ENCODE measurements around the gene CENPV.

Gene CENPV

DNA sequence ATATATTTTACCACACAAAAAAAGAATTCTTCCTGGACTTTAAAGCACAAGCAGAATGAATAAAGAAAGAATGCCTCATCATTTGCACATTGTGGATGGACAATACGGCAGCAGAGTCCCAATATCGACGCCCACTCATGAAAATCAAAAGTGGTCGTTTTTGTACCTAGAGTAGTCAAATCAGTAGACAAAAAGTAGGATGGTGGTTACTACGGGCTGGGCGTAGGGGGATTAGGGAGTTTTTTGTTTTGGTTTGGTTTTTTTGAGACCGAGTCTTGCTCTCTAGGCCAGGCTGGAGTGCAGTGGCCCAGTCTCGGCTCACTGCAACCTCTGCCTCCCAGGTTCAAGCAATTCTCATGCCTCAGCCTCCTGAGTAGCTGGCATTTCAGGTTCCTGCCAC is 8.6 kb upstream of the CENPV start:
- DNase-seq (ENCODE audit: low read depth): no peak

DNA sequence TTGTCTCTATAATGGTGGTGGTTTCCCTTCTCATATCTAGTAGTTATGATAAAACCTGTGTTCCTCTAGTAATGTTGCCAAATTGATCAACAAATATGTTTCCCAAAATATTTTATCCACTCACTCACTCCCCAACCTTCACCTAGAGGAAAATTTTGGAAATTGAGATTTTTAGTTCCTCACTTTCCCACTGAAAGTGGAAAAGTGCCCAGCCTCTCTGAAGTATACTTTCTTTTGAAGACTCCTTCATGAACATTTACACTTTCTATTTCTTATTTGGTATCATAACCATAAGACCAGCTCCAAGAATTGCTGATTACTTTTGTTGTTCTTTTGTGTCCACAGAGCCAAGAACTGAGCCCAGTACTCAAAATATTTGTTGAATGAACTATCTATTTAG is 5.1 kb upstream of the CENPV start:
- no peak for DNase-seq (ENCODE audit: low read depth)

DNA sequence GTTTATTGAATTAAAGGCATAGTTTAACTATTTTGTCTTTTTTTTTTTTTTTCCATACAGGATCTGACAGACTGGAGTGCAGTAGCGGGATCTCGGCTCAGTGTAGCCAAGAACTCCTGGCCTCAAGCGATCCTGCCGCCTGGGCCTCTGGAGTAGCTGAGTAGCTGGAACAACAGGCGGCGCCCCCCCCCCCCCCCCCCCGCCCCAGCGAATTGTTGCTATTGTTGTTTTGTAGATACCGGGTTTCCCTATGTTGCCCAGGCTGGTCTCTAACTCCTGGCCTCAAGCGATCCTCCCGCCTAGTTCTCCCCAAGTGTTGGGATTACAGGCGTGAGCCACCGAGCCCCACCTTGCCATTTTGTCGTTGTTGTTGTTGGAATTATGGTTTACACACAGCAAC is 1.3 kb upstream of the CENPV start:
- no peak for DNase-seq (ENCODE audit: low read depth)

DNA sequence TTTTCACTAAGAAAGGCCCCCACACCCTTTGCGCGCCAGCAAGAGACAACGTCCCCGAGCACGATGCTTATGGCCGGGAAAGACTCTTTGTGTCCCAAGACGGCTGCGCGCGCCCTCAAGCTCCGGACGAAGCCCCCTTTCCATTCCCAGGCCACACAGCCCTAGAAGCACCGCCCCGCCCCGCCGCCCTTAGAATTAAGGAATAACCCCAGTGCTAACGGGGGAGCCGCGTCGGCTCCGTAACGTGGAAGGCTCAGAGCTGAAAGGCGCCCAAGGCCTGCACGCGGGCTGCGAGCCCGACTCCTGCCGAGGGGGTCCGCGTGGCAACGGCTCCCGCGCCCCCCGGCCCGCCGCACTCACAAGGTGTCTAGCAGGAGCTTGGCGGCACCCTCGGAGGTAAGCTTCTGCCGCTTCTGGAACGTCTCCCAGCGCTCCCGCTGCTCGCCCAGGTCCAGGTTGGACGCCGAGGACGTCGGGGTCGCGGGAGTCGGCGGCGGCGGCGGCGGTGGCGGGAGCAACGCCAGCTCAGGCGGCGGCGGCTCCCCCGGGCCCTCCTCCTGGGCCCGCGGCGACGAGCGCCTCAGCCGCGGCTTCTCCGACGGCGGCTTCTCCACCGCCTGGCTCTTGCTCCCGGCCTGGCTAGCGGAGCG is 477 bp downstream of the CENPV start:
- DNase-seq (ENCODE audit: low read depth): peak; percentile 10

DNA sequence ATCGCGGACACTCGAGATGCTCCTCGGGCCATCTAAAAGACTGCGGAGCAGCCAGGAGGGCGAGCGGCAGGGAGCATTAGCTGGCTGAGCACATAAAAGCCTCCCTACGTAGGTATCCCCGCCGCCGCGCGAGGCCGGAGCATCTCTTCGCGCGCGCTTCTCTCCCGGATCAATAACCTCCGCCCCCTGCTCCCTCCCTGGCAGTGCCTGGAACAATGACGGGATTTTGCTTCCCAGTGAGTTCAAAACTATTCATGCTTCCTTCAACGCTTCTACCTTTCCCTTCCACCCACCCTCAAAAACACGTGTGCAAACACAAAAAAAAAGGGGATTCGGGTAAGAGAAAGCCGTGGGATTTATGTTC is 984 bp downstream of the CENPV start:
- DNase-seq (ENCODE audit: low read depth): peak; percentile 16

DNA sequence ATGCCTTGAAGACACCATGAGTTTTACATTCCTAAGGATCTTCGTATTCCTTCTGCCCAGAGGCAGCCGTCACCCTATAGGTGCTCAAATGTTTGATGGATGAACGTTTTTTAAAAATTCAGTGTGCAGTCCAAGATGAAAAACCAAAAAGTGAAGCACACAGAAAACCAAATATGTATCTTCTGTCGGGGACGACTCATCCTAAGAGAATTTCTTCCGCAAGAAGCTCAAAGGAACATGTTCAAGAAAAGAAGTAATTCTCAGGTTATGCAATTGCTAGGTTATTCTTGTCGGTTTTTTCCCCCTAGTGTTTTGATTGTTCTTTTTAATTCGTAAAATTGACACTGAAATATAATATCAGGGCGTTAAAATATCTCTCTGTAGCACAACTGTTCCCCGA is 1.4 kb downstream of the CENPV start:
- DNase-seq (ENCODE audit: low read depth): no peak

DNA sequence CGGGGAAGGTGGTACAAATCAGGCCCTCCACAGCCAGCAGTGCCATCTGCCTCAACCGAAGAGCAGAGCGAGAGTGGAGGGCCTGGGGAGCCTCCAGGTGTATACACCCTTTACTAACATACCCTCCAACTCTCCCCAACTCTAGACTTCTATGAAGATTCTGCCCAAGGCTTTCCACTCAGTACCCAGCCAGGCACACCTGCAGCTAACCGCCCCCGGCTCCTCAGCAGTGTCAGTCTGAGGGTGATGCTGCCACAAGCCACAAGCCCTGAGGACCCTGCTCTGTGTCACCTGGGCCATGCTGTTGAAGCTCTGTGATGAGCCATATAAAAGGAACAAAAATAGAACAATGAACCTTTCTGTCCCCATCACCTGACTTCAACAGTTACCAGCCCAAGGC is 3.8 kb downstream of the CENPV start:
- DNase-seq (ENCODE audit: low read depth): no peak

DNA sequence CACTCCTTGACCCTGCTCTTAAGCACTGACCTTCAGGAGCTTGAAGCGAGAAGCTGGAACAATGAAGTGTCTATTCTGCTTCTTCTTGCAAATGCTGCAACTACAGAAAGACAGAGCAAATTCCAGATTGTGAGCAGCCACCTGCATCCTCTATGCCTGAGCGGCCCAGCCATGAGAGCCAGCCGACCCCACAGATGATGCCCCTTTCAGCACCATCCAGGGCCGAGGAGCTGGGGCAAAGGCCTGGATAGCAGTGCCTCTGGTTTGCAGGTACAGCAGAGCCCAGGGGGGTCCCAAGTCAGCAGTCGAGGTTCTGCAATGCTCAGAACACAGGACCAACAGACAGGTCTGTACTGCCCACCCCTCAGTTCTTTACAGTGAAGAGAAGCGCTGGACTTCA is 4.7 kb downstream of the CENPV start:
- DNase-seq (ENCODE audit: low read depth): no peak

DNA sequence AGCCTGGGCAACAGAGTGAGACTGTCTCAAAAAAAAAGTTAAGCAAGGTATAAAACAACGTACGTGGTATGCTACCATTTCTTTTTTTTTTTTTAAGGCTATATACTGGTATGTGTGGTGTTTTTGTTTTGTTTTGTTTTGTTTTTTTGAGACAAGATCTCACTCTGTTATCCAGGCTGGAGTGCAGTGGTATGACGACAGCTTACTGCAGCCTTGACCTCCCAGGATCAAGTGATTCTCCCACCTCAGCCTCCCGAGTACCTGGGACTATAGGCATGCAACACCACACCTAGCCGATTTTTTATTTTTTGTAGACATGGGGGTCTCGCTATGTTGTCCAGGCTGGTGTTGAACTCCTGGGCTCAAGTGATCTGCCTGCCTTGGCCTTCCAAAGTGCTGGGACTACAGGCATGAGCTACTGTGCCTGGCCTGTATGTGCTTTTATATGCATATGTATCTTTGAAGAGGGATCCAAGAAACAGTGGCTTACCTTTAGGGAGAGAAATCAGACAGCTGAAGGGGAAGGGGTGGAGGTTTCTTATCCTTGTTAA is 6.5 kb downstream of the CENPV start:
- no peak for DNase-seq (ENCODE audit: low read depth)

DNA sequence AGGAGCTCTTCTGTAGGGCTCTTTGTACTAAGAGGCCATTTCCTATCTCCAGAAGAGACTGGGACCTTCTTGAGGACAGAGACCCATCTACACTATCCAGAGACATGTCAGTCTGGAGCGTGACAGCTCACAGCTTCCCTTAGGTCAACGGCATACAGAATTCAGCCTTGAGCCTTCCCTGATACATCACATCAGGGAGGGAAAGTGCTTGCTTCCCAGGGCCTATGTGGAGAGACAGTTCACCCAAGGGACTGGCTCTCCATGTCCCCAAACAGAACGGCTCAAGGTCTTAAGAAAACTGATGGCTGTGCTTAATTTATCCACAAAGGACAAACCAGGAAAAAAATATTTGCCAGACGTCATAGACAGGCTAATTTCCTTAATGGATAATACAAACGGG is 7.7 kb downstream of the CENPV start:
- DNase-seq (ENCODE audit: low read depth): no peak

DNA sequence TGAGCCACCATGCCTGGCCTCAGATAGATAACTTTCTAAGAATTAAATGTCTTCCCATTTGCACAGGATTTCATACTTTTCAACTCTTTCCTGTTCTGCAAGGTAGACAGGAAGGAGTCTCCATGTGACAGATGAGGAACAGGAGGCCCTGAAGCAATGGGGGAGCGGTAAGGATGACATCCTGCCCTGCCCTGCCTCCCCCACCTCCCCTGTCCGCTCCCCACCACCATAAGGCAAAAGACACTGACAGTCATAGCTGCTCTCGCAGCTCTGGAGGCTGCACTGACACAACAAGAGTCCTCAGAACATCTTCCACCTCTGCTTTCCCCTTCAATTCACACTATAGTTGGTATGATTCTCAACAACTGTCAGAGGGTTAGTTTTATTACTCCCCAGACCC is 9.7 kb downstream of the CENPV start:
- no peak for DNase-seq (ENCODE audit: low read depth)

DNA sequence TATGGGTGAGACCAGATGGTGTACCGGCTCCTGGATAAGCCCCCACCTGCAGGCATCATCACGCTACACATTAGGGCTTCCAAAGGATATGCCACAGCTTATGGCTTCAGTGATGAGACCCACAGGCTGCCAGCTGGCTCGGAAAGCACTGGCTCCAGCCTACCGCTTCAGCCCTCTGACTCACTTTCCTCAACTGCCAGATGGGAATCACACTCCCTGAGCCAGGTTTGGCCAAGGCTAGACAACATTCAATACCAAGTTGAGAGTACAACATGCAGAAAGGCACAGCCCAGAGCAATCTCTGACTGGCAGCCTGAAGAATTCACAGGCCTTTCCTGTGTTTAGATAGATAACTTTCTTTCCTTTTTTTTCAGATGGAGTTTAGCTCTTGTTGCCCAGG is 10.3 kb downstream of the CENPV start:
- DNase-seq (ENCODE audit: low read depth): no peak

DNA sequence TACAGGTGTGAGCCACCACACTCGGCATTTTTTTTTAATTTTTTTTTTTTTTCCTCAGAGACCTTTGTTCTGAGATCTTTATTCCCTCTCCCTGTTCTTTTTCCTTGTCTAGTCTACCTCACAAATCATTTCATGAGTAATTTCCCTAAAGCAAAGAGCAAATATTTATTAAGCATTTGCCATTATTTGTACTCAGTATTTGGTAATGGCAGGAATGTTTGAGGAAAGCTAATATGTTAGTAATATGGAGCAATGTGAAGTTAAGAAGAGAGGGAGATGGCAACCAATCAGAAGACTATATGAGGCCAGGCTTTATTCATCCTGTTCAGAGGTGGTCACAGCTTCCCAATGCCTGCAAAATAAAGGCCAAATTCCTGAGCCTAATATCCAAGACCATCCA is 13.3 kb downstream of the CENPV start:
- DNase-seq (ENCODE audit: low read depth): no peak

DNA sequence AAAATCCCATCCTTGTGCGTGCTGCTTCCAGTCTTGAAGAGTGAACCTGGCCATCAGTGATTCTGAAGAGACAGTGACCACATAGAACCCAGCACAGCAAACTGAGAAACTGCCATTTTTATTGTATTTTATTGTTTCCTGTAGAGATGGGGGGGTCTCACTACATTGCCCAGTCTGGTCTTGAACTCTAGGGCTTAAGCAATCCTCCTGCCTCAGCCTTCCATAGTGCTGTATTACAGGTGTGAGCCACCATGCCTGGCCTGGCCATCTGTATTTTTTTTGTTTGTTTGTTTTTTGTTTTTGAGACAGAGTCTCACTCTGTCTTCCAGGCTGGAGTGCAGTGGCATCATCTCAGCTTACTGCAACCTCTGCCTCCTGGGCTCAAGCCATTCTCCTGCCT is 13.9 kb downstream of the CENPV start:
- DNase-seq (ENCODE audit: low read depth): no peak

DNA sequence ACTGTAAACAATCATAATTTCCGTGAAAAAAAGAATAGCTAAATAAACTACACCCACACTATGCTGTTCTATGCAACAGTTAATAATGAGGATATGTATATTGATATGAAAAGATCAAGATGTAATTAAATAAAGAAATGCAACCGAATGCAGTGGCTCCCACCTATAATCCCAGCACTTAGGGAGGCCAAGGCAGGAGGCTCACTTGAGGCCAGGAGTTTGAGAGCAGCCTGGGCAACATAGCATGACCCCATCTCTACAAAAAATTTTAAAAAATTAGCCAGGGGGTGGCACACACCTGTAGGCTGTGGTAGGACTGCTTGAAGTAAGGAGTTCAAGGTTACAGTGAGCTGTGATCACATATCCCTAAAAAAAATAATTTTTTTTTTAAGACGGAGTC is 14.9 kb downstream of the CENPV start:
- DNase-seq (ENCODE audit: low read depth): no peak

DNA sequence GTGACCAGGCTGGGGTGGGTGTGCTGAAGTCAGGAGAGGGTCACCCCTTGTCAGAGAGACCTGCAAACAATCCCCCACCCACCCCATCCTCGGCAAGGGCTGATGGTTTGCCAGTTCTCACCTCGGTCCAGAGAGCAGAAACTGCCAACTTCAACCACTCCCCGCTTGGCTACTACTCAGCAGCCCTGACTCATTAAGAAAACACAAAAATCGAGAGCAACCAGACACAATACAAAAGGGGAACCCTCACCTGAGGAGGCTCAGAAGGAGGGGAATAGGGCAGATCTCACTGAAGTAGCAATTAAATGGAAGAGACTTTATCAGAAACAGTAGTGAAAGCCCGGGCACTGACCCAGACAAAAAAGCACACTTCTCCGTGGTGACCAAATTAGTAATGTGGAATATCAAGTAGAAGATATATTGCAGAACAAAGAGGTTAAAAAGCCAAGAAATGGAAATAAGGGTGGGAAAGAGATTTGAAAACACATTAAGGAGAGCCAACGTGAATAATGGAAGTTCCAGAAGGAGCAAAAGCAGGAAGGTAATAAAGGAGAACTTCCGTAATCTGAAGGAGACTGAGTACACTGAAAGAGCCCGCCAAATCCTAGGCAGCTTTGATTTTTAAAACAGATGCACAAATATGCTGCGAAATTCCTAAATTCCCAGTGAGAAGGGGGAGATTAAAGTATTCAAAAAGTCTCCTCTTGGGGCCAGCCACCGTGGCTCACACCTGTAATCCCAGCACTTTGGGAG is 23.6 kb downstream of the CENPV start:
- DNase-seq (ENCODE audit: low read depth): no peak

DNA sequence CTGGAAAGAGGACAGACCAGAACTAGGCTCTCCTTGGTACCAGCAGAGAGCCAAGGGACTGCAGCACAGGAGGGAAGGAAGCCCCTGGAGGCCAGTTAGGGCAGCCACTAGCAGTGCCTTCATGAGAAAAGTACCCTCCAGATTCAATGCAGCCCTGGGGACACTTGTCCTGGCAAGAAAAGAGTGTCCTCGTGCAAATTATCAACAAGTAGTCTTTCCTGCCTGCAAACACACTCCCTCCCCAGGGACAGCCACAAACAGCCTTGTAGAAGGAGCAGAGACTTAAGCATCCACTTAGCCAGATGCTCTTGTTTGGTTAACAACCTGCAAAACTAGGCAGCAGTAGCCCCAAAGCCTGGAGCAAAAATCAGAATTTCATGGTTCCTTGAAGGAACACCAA is 24.3 kb downstream of the CENPV start:
- no peak for DNase-seq (ENCODE audit: low read depth)

DNA sequence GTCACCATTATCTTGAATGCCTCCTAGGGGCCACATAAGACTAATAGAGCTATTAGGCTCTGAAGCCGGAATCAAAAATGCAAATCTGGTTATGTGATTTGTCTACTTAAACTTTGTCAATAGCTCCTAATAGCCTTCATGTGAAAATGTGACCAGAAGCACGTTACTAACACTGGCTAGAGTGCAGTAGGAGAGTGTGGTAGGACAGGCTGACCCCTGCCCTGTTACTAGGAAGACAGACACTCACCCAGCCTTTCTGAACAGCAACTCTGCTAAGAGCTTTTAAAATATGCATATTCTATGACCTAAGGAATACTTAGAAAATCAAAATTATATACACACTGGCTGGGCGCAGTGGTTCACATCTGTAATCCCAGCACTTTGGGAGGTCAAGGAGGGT is 26.3 kb downstream of the CENPV start:
- no peak for DNase-seq (ENCODE audit: low read depth)

DNA sequence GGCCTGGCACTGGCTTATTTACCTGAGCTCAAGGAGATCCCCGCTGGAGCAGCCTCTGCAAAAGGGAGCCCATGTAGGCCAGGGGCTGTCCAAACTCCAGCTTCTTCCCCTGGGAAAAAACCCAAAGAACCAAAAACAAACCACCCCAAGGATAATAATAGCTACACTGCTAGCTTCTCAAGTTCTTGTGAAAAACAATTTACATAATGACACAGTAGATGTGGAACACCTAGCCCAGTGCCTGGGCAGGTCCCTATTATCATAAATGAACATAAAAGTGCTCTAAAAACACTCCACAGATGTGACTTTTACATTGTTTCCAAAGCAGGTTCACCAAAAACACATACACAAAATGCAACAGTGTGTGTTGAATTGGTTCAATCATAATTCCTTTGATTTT is 27.3 kb downstream of the CENPV start:
- DNase-seq (ENCODE audit: low read depth): no peak

DNA sequence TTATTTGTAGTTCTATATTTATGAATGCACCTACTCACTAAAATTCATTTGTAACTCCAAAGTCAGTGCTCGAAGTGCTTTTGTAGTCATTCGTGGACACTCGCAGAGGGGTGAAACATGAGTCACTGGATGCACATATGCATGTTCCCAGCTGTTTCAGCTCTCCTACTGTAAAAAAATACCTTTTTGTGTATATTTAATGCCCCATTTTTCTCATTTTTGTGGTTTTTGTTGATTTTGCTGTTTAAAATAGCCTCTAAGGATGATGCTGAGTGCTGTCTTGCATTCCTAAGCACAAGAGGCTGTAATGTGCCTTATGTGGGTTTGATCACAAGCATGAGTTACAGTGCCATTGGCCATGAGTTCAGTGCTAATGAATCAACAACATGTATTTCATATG is 30.6 kb downstream of the CENPV start:
- no peak for DNase-seq (ENCODE audit: low read depth)

DNA sequence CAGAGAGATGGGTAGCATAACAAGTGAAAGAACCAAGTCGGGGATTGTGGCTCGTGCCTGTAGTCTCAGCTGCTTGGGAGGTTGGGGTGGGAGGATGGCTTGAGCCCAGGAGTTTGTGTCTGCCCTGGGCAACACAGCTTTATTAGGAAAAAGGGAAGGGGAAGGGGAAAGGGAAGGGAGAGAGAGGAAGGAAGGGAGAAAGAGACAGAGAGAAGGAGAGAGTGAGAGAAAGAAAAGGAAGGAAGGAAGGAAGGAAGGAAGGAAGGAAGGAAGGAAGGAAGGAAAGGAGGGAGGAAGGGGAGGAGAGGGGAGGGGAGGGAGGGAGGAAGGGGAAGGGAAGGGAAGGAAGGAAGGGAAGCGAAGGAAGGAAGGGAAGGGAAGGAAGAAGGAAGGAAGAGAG is 33.3 kb downstream of the CENPV start:
- DNase-seq (ENCODE audit: low read depth): no peak

DNA sequence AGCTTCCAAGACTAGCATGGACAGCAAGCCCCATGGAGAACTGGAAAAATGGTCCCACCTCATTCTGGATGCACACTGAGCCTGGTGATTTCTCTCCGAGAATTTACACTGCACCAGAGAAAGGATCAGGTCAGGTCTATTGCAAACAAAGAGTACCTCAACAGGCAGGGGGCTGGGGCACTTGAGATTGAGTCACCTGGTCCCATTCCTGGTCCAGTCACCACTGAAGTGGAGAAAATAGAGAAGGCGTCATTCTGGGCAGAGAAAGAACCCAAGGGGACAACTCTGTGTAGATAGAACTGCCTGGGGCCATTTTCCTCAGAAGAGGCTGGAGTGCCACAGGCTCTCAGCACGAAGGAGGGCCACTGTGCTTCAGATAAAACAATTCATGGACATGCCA is 38.4 kb downstream of the CENPV start:
- no peak for DNase-seq (ENCODE audit: low read depth)

DNA sequence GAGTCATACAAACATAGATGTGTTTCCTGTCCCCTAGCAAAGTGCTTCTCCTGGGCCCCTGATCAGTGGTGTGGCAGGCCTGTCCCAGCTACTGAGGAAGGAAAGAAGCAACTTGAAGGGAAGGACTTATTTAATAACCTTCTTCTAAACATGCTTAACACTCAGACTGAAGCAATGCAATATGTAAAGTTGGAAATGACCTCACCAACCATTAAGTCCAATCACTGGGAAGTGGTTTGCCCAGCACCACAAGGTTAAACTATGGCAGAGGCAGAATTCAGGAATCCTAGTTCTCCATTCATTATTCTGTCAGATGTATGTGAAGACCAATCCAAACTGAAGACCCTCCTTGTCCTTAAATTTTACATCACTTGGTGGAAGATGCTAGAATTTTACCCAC is 39.1 kb downstream of the CENPV start:
- DNase-seq (ENCODE audit: low read depth): no peak
